IPS-15b (cell line): ENCODE results near the gene GUCY2D.

Source experiments
- H3K27me3 ChIP-seq: one replicate; pipeline ENCODE4 v1.6.1; 2013; ENCODE audit warnings: low read length; ENCODE audit not compliant: control insufficient read depth, insufficient read depth
- H3K36me3 ChIP-seq: one replicate; pipeline ENCODE4 v1.6.1; 2013; ENCODE audit warnings: low read length; ENCODE audit not compliant: control insufficient read depth, insufficient read depth
- H3K4me1 ChIP-seq: one replicate; pipeline ENCODE4 v1.6.1; 2013; ENCODE audit warnings: mild to moderate bottlenecking, low read length; ENCODE audit not compliant: control insufficient read depth, insufficient read depth
- H3K4me3 ChIP-seq: one replicate; pipeline ENCODE4 v1.5.1; 2013; ENCODE audit warnings: low read depth, low read length
- H3K9ac ChIP-seq: one replicate; pipeline ENCODE4 v1.6.1; 2013; ENCODE audit warnings: low read depth, mild to moderate bottlenecking, low read length
- H3K9me3 ChIP-seq: one replicate; pipeline ENCODE4 v1.6.1; 2013; ENCODE audit warnings: mild to moderate bottlenecking, low read length; ENCODE audit not compliant: control insufficient read depth, insufficient read depth

GUCY2D gene

GRCh38 chr17:8066841-8067775, 64.7 kb downstream of the GUCY2D start:
- Histone ChIP-seq H3K4me3 (no peak overlapping the region), H3K27me3 (peaks cover 77% of the 10 kb centered on the region), H3K9me3 (no peaks in the 10 kb centered on the region), H3K4me1 (peaks cover 16% of the 10 kb centered on the region), H3K36me3 (no peaks in the 10 kb centered on the region), H3K9ac (no peak overlapping the region)

- peaks cover 77% of the 10 kb centered on the region for H3K27me3 ChIP-seq
- no peaks in the 10 kb centered on the region for H3K9me3 ChIP-seq
- H3K4me1 ChIP-seq: peaks cover 11% of the 10 kb centered on the region
- no peak overlapping the region for H3K9ac ChIP-seq
- no peak overlapping the region for H3K4me3 ChIP-seq
- H3K36me3 ChIP-seq: no peaks in the 10 kb centered on the region
Measured at GRCh38 chr17:8067806-8068205, 65.4 kb downstream of the GUCY2D start.

GRCh38 chr17:8068736-8069586, 66.5 kb downstream of the GUCY2D start:
- Histone ChIP-seq H3K36me3 (no peaks in the 10 kb centered on the region), H3K4me3 (no peak overlapping the region), H3K4me1 (peaks cover 8% of the 10 kb centered on the region), H3K9ac (no peak overlapping the region), H3K27me3 (peaks cover 79% of the 10 kb centered on the region), H3K9me3 (no peaks in the 10 kb centered on the region)

- no peak overlapping the region for H3K9ac ChIP-seq
- H3K9me3 ChIP-seq: no peaks in the 10 kb centered on the region
- peaks cover 6% of the 10 kb centered on the region for H3K4me1 ChIP-seq
- H3K4me3 ChIP-seq: no peak overlapping the region
- peaks cover 82% of the 10 kb centered on the region for H3K27me3 ChIP-seq
- no peaks in the 10 kb centered on the region for H3K36me3 ChIP-seq
Measured at GRCh38 chr17:8069587-8069860, 67.1 kb downstream of the GUCY2D start.
